Raji (cell line): ENCODE data around the gene CNTNAP5.

Experiments used
- POLR2A ChIP-seq: IDR thresholded peaks from 2 replicates; pipeline ENCODE4 v1.6.1; 2011; ENCODE audit warnings: low read depth, low read length, control low read depth; ENCODE audit not compliant: insufficient read depth

CNTNAP5 gene

GRCh38 chr2:124607679-124608078, 582.6 kb downstream of the CNTNAP5 start:
- no peak for TF ChIP-seq POLR2A

GRCh38 chr2:124609667-124610066, 584.6 kb downstream of the CNTNAP5 start:
- TF ChIP-seq POLR2A, result no peak

GRCh38 chr2:124610141-124610540, 585.1 kb downstream of the CNTNAP5 start:
- TF ChIP-seq POLR2A, result no peak

GRCh38 chr2:124610866-124611265, 585.8 kb downstream of the CNTNAP5 start:
- TF ChIP-seq POLR2A, result no peak

DNA sequence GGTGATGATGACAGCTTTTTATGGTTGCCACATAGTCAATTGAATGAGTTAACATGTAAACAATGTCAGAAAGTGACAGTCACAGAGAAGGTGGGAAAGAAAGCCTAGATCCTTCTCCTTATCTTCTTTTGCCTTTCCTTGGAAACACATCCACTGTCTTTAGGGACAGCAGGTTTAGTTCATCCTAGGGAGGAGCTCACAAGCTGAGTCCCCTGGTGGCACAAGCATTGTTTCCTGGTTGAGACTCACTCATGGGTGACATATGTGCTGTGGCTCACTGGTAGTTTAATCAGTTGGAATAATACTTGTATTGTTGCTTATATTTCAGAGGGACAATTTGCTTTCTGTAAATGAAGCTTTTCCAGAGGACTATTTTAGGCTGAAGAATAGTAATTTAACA, 598.5 kb downstream of the CNTNAP5 start:
- no peak for TF ChIP-seq POLR2A

- no peak for TF ChIP-seq POLR2A
Observed at GRCh38 chr2:124625561-124625960, 600.5 kb downstream of the CNTNAP5 start.

DNA sequence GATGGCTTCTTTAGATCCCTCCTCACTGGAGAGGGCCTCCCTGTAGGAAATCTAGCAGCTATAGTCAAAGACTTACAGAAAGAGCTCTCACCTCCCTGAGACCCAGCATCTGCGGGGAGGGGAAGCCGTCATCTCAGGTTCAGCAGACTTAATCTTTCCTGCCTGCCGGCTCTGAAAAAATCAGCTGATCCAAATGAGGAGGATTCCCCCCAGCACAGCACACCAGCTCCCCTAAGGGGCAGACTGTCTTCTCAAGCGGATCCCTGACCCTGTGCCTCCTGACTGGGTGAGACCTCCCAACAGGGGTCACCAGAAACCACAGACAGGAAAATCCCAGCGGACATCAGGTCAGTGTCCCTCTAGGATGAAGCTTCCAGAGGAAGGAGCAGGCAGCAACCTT, 601.9 kb downstream of the CNTNAP5 start:
- TF ChIP-seq POLR2A, result no peak

GRCh38 chr2:124633812-124634211, 608.7 kb downstream of the CNTNAP5 start:
- TF ChIP-seq POLR2A, result no peak

DNA sequence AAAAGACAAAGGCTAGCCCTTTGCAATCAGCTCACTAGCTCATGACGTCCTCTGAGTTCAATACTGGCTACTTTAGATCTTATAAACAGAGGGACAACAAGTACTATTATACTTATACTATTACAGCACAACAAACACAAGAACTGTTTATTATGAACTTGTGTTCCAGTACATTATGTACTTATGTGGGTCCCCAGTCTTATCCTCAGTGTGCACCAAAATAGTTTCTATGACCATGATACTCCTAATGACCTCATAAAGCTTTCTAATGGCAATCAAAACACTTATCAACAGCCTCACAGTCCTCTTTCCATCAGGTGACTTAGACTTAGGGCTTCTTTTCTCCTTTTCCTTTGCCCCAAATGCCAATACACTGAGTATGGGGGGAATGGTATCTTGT, 614.4 kb downstream of the CNTNAP5 start:
- TF ChIP-seq POLR2A, result no peak

GRCh38 chr2:124640221-124640750, 615.2 kb downstream of the CNTNAP5 start:
- no peak for TF ChIP-seq POLR2A

GRCh38 chr2:124646166-124646815, 621.2 kb downstream of the CNTNAP5 start:
- TF ChIP-seq POLR2A, result no peak

GRCh38 chr2:124647245-124647644, 622.2 kb downstream of the CNTNAP5 start:
- TF ChIP-seq POLR2A, result no peak

DNA sequence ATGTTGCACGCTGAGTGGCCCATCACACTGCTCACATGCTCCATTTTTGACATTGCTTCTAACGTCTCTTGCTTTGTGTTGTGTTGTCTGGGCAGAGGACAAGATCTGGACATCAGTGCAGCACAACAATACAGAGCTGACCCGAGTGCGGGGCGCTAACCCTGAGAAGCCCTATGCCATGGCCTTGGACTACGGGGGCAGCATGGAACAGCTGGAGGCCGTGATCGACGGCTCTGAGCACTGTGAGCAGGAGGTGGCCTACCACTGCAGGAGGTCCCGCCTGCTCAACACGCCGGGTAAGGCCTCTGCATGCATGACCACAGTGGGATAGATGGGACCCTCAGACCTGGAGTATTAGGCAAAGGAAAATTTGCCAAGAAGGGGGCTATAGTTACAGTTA, 622.6 kb downstream of the CNTNAP5 start:
- TF ChIP-seq POLR2A, result no peak

DNA sequence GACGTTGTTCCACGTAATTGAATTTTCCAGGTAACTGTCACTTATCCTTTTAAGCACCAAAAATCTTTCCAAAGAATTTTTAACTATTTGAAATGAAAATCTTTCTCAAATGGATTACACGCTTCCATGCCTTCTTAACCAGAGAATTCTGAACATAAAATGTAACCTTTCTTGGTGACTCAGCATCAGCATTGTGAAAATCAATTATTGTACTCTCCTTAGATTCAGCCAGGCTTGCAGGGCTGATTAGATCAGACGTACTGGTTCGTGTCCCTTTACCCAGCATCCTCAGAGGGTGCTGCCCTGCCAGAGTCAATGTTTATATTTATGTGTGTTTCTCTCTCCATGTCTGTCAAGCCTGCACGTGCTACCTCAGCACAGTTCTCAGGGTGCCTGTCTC, 623.9 kb downstream of the CNTNAP5 start:
- TF ChIP-seq POLR2A, result no peak

DNA sequence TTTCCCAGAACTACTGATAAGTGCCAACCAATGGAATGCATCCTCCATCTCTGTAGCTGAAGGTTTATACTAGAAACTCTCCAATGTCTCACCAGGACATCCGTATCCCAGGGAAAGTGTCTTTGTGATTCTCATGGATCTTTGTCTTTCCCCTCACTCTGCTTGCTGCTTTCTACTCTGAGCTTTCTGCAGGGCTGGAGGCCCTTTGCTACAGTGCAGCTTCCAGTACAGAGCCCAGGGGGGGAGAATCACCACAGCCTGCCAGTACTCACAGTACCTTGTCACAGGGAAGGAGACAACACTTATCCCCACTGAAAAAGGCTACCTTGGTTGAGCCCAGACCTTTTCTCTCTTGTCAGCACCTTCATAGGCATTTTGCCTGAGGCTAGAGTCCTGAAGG, 627.0 kb downstream of the CNTNAP5 start:
- TF ChIP-seq POLR2A, result no peak

DNA sequence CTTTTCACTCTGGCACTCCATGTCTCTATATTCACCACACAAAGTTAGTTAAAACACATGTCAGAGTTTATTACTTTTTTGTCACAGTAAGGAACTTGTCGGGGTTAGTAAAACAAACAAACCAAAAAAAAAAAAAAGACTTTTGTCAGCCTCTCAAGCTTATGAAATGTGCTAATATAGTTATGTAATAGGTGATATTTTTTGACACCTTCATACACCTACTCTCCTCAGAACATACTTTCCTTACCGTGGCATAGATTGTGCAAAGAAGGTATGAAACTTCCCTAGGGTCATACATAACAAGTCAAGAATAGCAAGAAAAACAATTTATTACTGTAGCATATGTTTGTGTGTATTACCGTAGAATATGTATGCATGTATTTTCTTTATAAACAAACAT, 633.3 kb downstream of the CNTNAP5 start:
- TF ChIP-seq POLR2A, result no peak

GRCh38 chr2:124661558-124661957, 636.5 kb downstream of the CNTNAP5 start:
- TF ChIP-seq POLR2A, result no peak

DNA sequence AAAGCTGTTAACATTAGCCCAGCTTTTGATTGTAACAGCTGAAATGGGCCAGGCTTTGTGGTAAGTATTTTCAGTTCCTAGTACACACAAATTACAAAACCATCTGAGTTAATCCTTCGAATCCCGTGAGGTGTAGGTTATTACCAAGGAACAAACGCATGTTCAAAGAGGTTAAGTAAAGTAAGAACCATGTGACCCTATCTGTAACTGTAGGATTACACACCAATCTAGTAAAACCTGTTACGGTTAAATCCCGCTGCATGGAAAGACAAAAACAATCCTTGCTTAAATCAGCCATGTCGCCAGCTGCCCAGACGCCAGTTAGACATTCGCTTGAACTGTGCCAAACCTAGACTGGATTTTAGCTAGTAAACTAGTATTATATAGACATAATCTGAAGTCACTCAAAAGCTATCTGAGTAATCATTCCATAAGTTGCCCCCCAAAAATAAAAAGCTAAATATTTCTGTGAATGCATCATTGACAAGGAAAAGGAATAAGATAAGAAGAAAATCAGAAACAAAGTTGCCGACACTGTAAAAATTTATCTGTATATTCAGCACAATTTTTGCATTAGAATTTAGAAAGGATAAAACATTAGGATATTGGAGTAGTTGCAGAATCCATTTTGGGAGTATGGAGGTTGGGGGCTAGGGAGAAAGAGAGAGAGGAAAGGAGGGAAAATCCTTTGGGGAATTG, 638.0 kb downstream of the CNTNAP5 start:
- TF ChIP-seq POLR2A, result no peak

DNA sequence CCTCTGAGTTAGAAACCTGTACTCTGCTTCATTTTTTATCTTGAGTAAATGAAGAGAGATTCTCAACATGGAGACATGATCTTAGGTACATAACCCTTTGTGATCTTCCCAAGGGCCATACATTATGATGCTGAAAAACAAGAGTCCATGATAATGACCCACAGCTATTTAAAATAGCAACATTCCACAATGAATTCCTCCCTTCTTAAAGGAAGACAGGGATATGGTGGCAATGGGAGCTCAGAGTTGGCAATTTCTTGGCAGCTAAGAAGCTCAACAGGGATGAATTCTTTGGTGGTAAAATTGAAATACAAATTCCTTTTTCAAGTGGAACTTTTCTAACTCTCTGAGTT, 638.5 kb downstream of the CNTNAP5 start:
- TF ChIP-seq POLR2A, result no peak
